Transverse colon (tissue), 4 donors: ENCODE measurements around the gene CCDC51.
"Not testable (repeated sequence)": the region's sequence is repeated elsewhere in the genome, so short reads cannot be mapped to it uniquely, and the experiment has no call there.

Experiments used
- CTCF ChIP-seq, 5 experiments: fragments of 200-600 bp in 3 of 5; fragments of 450-650 bp in 2 of 5; sonication (generic) in 3 of 5; IDR thresholded peaks; 1 replicate in 2 of 5; 2 replicates in 3 of 5; pipeline ENCODE4 v1.5.1; 2016 to 2017; ENCODE audit warnings: antibody characterized with exemption in 5 of 5, inconsistent platforms in 3 of 5, mild to moderate bottlenecking in 2 of 5, moderate library complexity in 1 of 5
- EP300 ChIP-seq: sonication (generic); formaldehyde crosslinking; IDR thresholded peaks from one replicate; pipeline ENCODE4 v1.6.1; 2017; ENCODE audit warnings: antibody characterized with exemption, low read depth
- POLR2A ChIP-seq: fragments of 450-650 bp; IDR thresholded peaks from one replicate; pipeline ENCODE4 v1.6.1; 2016; ENCODE audit warnings: antibody characterized with exemption, mild to moderate bottlenecking, moderate library complexity
- POLR2AphosphoS5 ChIP-seq, 3 donors: sonication (generic); formaldehyde crosslinking; IDR thresholded peaks; one replicate each; pipeline ENCODE4 v1.6.1; 2016; ENCODE audit warnings: antibody characterized with exemption in 3 of 3

GRCh38 chr3:48474031-48474430, 34.1 kb upstream of the CCDC51 start:
- TF ChIP-seq POLR2AphosphoS5 (IDR thresholded peaks at IDR 0.05); CTCF (IDR thresholded peaks at IDR 0.05); EP300; POLR2A: not testable (repeated sequence)
